Cardiac atrium fibroblast (primary cell): Measurements from ENCODE around the gene ERVV-1. TPM values are rescaled to one million over a fixed set of nuclear protein-coding genes. Genes with fewer than 3 reads are reported as not detected.

Experiments
- total RNA-seq: library from RNA; depleted of rRNA; stranded (reverse); fragments of >200 nt; gene quantifications from 2 replicates; pipeline ENCODE4 v1.2.3, GENCODE V29; 2015

ERVV-1 gene, protein sequence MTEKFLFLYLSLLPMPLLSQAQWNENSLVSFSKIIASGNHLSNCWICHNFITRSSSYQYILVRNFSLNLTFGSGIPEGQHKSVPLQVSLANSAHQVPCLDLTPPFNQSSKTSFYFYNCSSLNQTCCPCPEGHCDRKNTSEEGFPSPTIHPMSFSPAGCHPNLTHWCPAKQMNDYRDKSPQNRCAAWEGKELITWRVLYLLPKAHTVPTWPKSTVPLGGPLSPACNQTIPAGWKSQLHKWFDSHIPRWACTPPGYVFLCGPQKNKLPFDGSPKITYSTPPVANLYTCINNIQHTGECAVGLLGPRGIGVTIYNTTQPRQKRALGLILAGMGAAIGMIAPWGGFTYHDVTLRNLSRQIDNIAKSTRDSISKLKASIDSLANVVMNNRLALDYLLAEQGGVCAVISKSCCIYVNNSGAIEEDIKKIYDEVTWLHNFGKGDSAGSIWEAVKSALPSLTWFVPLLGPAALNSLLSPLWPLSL
- not detected in 2 replicates for total RNA-seq

DNA sequence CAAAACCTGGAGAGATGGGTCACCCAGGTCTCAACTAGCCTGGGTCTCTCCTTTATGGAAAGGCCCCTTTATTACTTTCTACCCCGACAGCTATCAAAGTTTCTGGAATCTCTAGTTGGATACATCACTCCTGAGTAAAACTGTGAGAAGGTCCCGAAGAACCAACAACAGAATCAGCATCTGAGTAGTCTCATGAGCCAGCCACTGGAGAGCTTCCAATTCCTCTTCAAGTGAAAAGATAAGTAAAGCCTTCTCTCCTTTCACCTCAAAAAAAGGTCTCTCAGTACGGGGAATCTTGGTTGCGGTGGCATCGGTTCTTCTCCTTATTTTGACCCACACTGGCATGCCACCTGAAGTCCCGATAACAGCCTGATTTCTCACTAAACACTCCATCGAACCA, at the start of gene ERVV-1:
Gene ERVV-1 (plus strand): TSS at position 301 of the 400 bp plus-strand sequence. CDS start 170 bp downstream, outside the sequence.

Other genes with a start within 250 kb of the ERVV-1 start
- gene ZNF600, start 227.1 kb upstream of the ERVV-1 start, total RNA-seq = 1.6 and 8.4 TPM in 2 replicates
- 4.0 and 10.4 TPM in 2 replicates for gene ZNF28, start 192.3 kb upstream of the ERVV-1 start, total RNA-seq
- 11.6 and 16.7 TPM in 2 replicates for gene ZNF468, start 156.3 kb upstream of the ERVV-1 start, total RNA-seq
- 4.0 and 8.9 TPM in 2 replicates for gene ZNF320, start 116.3 kb upstream of the ERVV-1 start, total RNA-seq
- gene ZNF888, start 90.5 kb upstream of the ERVV-1 start, total RNA-seq = 1.6 and 1.9 TPM in 2 replicates
- gene ZNF816, start 51.0 kb upstream of the ERVV-1 start, total RNA-seq = 3.8 and 23.7 TPM in 2 replicates
- gene ERVV-2, start 30.8 kb downstream of the ERVV-1 start, total RNA-seq = not detected in 2 replicates
- gene ZNF160, start 89.5 kb downstream of the ERVV-1 start, total RNA-seq = 21.5 and 26.9 TPM in 2 replicates
- gene ZNF415, start 119.0 kb downstream of the ERVV-1 start, total RNA-seq = 1.5 and 4.3 TPM in 2 replicates
- 2.9 TPM in 2 replicates for gene ZNF347, start 145.1 kb downstream of the ERVV-1 start, total RNA-seq
- 3.1 and 3.9 TPM in 2 replicates for gene ZNF665, start 179.4 kb downstream of the ERVV-1 start, total RNA-seq
- 14.6 and 19.1 TPM in 2 replicates for gene ZNF677, start 241.0 kb downstream of the ERVV-1 start, total RNA-seq
- gene VN1R2, start 244.4 kb downstream of the ERVV-1 start, total RNA-seq = not detected in 2 replicates